Lower lobe of right lung (tissue), 2 donors: Measurements from ENCODE around the gene ADGRA1. TPM values are rescaled to one million over a fixed set of nuclear protein-coding genes. Genes with fewer than 3 reads are reported as not detected.

ENCODE experiments used
- ATAC-seq, 2 donors: fragments of 200-7000 bp; cut with Tn5 transposase; one replicate each; pipeline ENCODE4 v1.9.1; 2020 to 2022; ENCODE audit warnings: mild to moderate bottlenecking in 2 of 2, moderate library complexity in 2 of 2
- DNase-seq: peaks from one replicate; pipeline ENCODE4 v3.0.0-alpha.2; 2020
- H3K27ac ChIP-seq: fragments of 200-600 bp; one replicate; pipeline ENCODE4 v1.8.0; 2022
- H3K27me3 ChIP-seq: fragments of 200-600 bp; one replicate; pipeline ENCODE4 v1.8.0; 2022; ENCODE audit warnings: low read depth
- H3K36me3 ChIP-seq: fragments of 200-600 bp; one replicate; pipeline ENCODE4 v1.8.0; 2022; ENCODE audit warnings: mild to moderate bottlenecking
- H3K4me1 ChIP-seq: fragments of 200-600 bp; one replicate; pipeline ENCODE4 v1.8.0; 2022
- H3K4me3 ChIP-seq: fragments of 200-600 bp; one replicate; pipeline ENCODE4 v1.8.0; 2022; ENCODE audit warnings: mild to moderate bottlenecking
- H3K9me3 ChIP-seq: fragments of 200-600 bp; one replicate; pipeline ENCODE4 v1.8.0; 2022
- intact Hi-C: fragments of 100-400 bp; cut with DNase I; formaldehyde crosslinking; loops from one replicate; pipeline ENCODE4 v1.11.0; 2022
- total RNA-seq: library from RNA; stranded (reverse); fragmentation: NEBNext Ultra II Directional; extraction: Animal tissue kit (Norgen Biotek cat#: 25700); gene quantifications from one replicate; pipeline ENCODE4 v1.2.1, GENCODE V29; 2021
- TF ChIP-seq, protein P1 (sequence below): fragments of 200-600 bp; IDR thresholded peaks from one replicate; pipeline ENCODE4 v1.8.0; 2022; ENCODE audit warnings: antibody characterized with exemption, mild to moderate bottlenecking
- donor health status: DM: no; HTN: yes; CAD: no; lungs with severe emphysema.

The ADGRA1 gene
- total RNA-seq, 1 donor from 2014 or later: 0.38 TPM

DNA sequence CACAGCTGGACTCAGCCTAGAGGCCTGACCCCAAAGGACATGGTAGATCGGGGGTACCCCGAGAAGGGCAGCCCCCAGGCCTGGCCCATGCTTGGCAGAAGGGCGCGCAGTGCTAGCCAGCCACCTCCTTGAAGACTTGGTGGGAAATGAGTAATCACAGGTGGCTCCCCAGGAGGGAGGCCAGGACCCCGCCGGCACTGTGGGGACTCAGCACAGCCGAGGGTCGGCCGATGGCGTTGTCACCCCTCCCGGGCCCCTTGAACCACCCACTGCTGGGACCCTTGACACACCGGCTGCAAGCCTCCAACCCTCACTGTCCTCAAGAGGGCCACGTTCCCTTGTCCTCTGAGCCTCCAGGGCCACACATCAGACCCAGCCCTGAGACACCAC, 27.7 kb downstream of the ADGRA1 start:
- intact Hi-C loops: no loop called here
- DNase-seq (no peak), ATAC-seq (peak in 1 of 2 donors; percentile 7)
- H3K4me3 ChIP-seq: no peak overlapping the region
- no peaks in the 10 kb centered on the region for H3K9me3 ChIP-seq
- peaks cover 4% of the 10 kb centered on the region for H3K27me3 ChIP-seq
- no peaks in the 10 kb centered on the region for H3K36me3 ChIP-seq
- TF ChIP-seq, protein P1, sequence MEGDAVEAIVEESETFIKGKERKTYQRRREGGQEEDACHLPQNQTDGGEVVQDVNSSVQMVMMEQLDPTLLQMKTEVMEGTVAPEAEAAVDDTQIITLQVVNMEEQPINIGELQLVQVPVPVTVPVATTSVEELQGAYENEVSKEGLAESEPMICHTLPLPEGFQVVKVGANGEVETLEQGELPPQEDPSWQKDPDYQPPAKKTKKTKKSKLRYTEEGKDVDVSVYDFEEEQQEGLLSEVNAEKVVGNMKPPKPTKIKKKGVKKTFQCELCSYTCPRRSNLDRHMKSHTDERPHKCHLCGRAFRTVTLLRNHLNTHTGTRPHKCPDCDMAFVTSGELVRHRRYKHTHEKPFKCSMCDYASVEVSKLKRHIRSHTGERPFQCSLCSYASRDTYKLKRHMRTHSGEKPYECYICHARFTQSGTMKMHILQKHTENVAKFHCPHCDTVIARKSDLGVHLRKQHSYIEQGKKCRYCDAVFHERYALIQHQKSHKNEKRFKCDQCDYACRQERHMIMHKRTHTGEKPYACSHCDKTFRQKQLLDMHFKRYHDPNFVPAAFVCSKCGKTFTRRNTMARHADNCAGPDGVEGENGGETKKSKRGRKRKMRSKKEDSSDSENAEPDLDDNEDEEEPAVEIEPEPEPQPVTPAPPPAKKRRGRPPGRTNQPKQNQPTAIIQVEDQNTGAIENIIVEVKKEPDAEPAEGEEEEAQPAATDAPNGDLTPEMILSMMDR: no peak
- H3K27ac ChIP-seq: no peak overlapping the region
- H3K4me1 ChIP-seq: no peaks in the 10 kb centered on the region

GRCh38 chr10:133115976-133116375, 28.3 kb downstream of the ADGRA1 start:
- Histone ChIP-seq H3K36me3 (no peaks in the 10 kb centered on the region), H3K4me3 (no peak overlapping the region), H3K27ac (no peak overlapping the region), H3K27me3 (peaks cover 4% of the 10 kb centered on the region), H3K9me3 (no peaks in the 10 kb centered on the region), H3K4me1 (no peaks in the 10 kb centered on the region)
- no peak for DNase-seq
- ATAC-seq: peak in 1 of 2 donors; percentile 26
- intact Hi-C loops: no loop called here
- TF ChIP-seq, protein P1: no peak

GRCh38 chr10:133116455-133116854, 28.7 kb downstream of the ADGRA1 start:
- no peaks in the 10 kb centered on the region for H3K36me3 ChIP-seq
- H3K27me3 ChIP-seq: peaks cover 4% of the 10 kb centered on the region
- intact Hi-C loops: no loop called here
- DNase-seq: no peak
- no peak overlapping the region for H3K4me3 ChIP-seq
- ATAC-seq: no peak
- TF ChIP-seq, protein P1: no peak
- no peaks in the 10 kb centered on the region for H3K9me3 ChIP-seq
- no peaks in the 10 kb centered on the region for H3K4me1 ChIP-seq
- no peak overlapping the region for H3K27ac ChIP-seq

GRCh38 chr10:133117036-133117687, 29.4 kb downstream of the ADGRA1 start:
- DNase-seq (no peak), ATAC-seq (no peak)
- Histone ChIP-seq H3K4me1 (no peaks in the 10 kb centered on the region), H3K4me3 (no peak overlapping the region), H3K27me3 (peaks cover 4% of the 10 kb centered on the region), H3K36me3 (no peaks in the 10 kb centered on the region), H3K9me3 (no peaks in the 10 kb centered on the region), H3K27ac (no peak overlapping the region)
- intact Hi-C loops: no loop called here
- TF ChIP-seq, protein P1: no peak

GRCh38 chr10:133117688-133118071, 30.0 kb downstream of the ADGRA1 start:
- Histone ChIP-seq H3K27ac (no peak overlapping the region), H3K27me3 (peaks cover 4% of the 10 kb centered on the region), H3K36me3 (no peaks in the 10 kb centered on the region), H3K9me3 (no peaks in the 10 kb centered on the region), H3K4me3 (no peak overlapping the region), H3K4me1 (no peaks in the 10 kb centered on the region)
- no peak for DNase-seq
- TF ChIP-seq, protein P1: no peak
- intact Hi-C loops: no loop called here
- no peak for ATAC-seq
